B cell (primary cell): Measurements from ENCODE around the gene NFATC1. TPM values are rescaled to one million over a fixed set of nuclear protein-coding genes. Genes with fewer than 3 reads are reported as not detected.

ENCODE experiments used
- ATAC-seq: fragments of 200-7000 bp; cut with Tn5 transposase; one replicate; pipeline ENCODE4 v1.10.0; 2021; ENCODE audit warnings: low read depth, mild to moderate bottlenecking, moderate number of reproducible peaks, moderate library complexity
- CTCF ChIA-PET: fragments of 350-600 bp; sonication (Branson Sonifier 250); formaldehyde crosslinking; loops from one replicate; lab custom pipeline; 2021; ENCODE audit warnings: antibody characterized with exemption, inconsistent platforms; lab: Charles Lee
- POLR2A ChIA-PET: fragments of 350-600 bp; sonication (Branson Sonifier 250); formaldehyde crosslinking; loops from one replicate; lab custom pipeline; 2021; ENCODE audit warnings: antibody characterized with exemption; lab: Charles Lee
- DNase-seq: peaks from one replicate; pipeline ENCODE4 v3.0.0; 2013
- H2AFZ ChIP-seq: 2 replicates; pipeline ENCODE4 v1.6.1; 2012; ENCODE audit warnings: mild to moderate bottlenecking, low read depth, low read length; ENCODE audit not compliant: insufficient read depth, poor library complexity, severe bottlenecking
- H3K27ac ChIP-seq, 2 donors: 1 replicate in 1 of 2; 2 replicates in 1 of 2; pipeline ENCODE4 v1.5.1; 2012 to 2013; ENCODE audit warnings: low read length in 2 of 2, mild to moderate bottlenecking in 2 of 2, moderate library complexity in 1 of 2
- H3K27me3 ChIP-seq, 4 experiments: fragments of 200-600 bp in 1 of 4; sonication (generic) in 1 of 4; replicated peaks in 1 of 4; 1 replicate in 2 of 4; 2 replicates in 2 of 4; pipeline versions ENCODE4 v1.6.1 to v1.7.0; 2013 to 2016; ENCODE audit warnings: low read length in 3 of 4, mild to moderate bottlenecking in 2 of 4, mixed read lengths in 1 of 4, moderate library complexity in 1 of 4; ENCODE audit not compliant: insufficient read depth in 4 of 4, control insufficient read depth in 3 of 4; ENCODE audit errors: control extremely low read depth in 1 of 4
- H3K36me3 ChIP-seq, 2 experiments: replicated peaks in 1 of 2; 1 replicate in 1 of 2; 2 replicates in 1 of 2; pipeline versions ENCODE4 v1.6.1 to v1.7.1; 2013; ENCODE audit warnings: low read length in 1 of 2; ENCODE audit not compliant: insufficient read depth in 2 of 2, control insufficient read depth in 1 of 2; ENCODE audit errors: control extremely low read depth in 1 of 2, extremely low read depth in 1 of 2
- H3K4me1 ChIP-seq, 2 donors: fragments of 200-600 bp in 1 of 2; sonication (generic) in 1 of 2; 1 replicate in 1 of 2; 2 replicates in 1 of 2; pipeline versions ENCODE4 v1.5.1 to v1.6.1; 2013 to 2017; ENCODE audit warnings: low read length in 2 of 2; ENCODE audit not compliant: control insufficient read depth in 2 of 2, insufficient read depth in 2 of 2
- H3K4me2 ChIP-seq: replicated peaks from 2 replicates; pipeline ENCODE3; 2012; ENCODE audit warnings: mild to moderate bottlenecking, low read depth, low read length; ENCODE audit not compliant: poor library complexity, severe bottlenecking
- H3K4me3 ChIP-seq, 5 experiments: fragments of 200-600 bp in 1 of 5; sonication (generic) in 1 of 5; 1 replicate in 3 of 5; 2 replicates in 2 of 5; pipeline versions ENCODE4 v1.5.1 to v1.7.0; 2011 to 2016; ENCODE audit warnings: low read length in 4 of 5, mild to moderate bottlenecking in 4 of 5, low read depth in 2 of 5, control low read depth in 1 of 5, moderate library complexity in 1 of 5; ENCODE audit not compliant: insufficient read depth in 1 of 5; ENCODE audit errors: control extremely low read depth in 1 of 5, extremely low read depth in 1 of 5
- H3K79me2 ChIP-seq: fragments of 200-600 bp; sonication (generic); one replicate; pipeline ENCODE4 v1.6.0; 2016; ENCODE audit warnings: low read length; ENCODE audit not compliant: control insufficient read depth, insufficient read depth
- H3K9ac ChIP-seq: fragments of 200-600 bp; sonication (generic); 2 replicates; pipeline ENCODE4 v1.6.1; 2017; ENCODE audit warnings: mild to moderate bottlenecking, low read length, moderate library complexity
- H3K9me3 ChIP-seq, 3 donors: one replicate each; pipeline versions ENCODE4 v1.6.1 to v1.7.1; 2013; ENCODE audit warnings: low read length in 2 of 3; ENCODE audit not compliant: control insufficient read depth in 2 of 3, insufficient read depth in 1 of 3; ENCODE audit errors: control extremely low read depth in 1 of 3
- H4K20me1 ChIP-seq: 2 replicates; pipeline ENCODE4 v1.6.0; 2012; ENCODE audit warnings: mild to moderate bottlenecking, low read length; ENCODE audit not compliant: insufficient read depth, control insufficient read depth, poor library complexity, severe bottlenecking
- H3K27ac Mint-ChIP-seq: one replicate; pipeline ENCODE4 v1.8.0; 2021; ENCODE audit warnings: mixed read lengths
- H3K27me3 Mint-ChIP-seq: one replicate; pipeline ENCODE4 v1.8.0; 2021; ENCODE audit warnings: mixed read lengths
- H3K4me1 Mint-ChIP-seq: one replicate; pipeline ENCODE4 v1.8.0; 2021; ENCODE audit warnings: mixed read lengths
- H3K4me3 Mint-ChIP-seq: one replicate; pipeline ENCODE4 v1.8.0; 2021; ENCODE audit warnings: mixed read lengths
- H3K9me3 Mint-ChIP-seq: one replicate; pipeline ENCODE4 v1.8.0; 2022; ENCODE audit warnings: mixed read lengths; ENCODE audit not compliant: insufficient read depth
- CTCF ChIP-seq: fragments of 200-600 bp; IDR thresholded peaks from one replicate; pipeline ENCODE4 v1.8.0; 2022; ENCODE audit warnings: antibody characterized with exemption, mild to moderate bottlenecking
- EZH2 ChIP-seq: IDR thresholded peaks from 2 replicates; pipeline ENCODE4 v1.6.1; 2012; ENCODE audit warnings: borderline replicate concordance, low read depth, mild to moderate bottlenecking, moderate library complexity, low read length; ENCODE audit not compliant: insufficient read depth, poor library complexity, severe bottlenecking
- WGBS: methylation state at CpG from one replicate; pipeline ENCODE4 v1.1.5; 2013; ENCODE audit warnings: missing lambda C conversion rate; ENCODE audit not compliant: insufficient coverage; 5-methylcytosine and 5-hydroxymethylcytosine counted together
- intact Hi-C: fragments of 100-400 bp; cut with micrococcal nuclease; formaldehyde crosslinking; loops from one replicate; pipeline ENCODE4 v1.10.0; 2022
- polyA plus RNA-seq: library from polyadenylated mRNA; depleted of rRNA; stranded (reverse); fragments of >200 nt; gene quantifications from 2 replicates; pipeline ENCODE4 v1.2.3, GENCODE V29; 2012
- total RNA-seq, 2 donors: library from RNA; stranded (reverse); fragments of 120-200 nt in 1 of 2; gene quantifications; 1 replicate in 1 of 2; 2 replicates in 1 of 2; pipeline versions ENCODE4 v1.2.3 to v1.2.4, GENCODE V29; 2013 to 2022

NFATC1 gene
- total and polyA plus RNA-seq, 2 donors (not counting 1 experiment from before 2014, with no cell fraction given) = 32.2 to 108 TPM

DNA sequence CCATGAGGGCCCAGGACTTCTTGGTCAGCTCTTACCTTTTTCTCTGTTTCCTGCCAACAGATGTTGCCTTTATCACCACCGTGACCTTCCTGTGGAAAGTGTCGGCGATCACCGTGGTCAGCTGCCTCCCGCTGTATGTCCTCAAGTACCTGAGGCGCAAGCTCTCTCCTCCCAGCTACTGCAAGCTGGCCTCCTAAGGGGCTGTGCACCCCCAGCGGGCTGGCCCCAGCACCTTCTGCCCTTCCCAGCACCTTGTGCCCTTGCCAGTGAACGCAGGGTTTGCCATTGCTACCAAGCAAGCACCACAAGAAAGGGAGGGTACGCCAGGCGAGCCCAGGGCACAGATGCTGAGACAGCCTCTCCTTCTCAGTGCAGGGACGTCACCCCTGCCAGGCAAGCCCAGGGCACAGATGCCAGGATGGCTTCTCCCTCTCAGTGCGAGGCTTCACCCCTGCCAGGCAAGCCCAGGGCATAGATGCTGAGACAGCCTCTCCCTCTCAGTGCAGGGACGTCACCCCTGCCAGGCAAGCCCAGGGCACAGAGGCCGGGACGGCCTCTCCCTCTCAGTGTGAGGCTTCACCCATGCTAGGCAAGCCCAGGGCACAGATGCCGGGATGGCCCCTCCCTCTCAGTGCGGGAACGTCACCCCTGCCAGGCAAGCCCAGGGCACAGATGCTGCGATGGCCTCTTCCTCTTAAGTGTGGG is 18.4 kb upstream of the NFATC1 start:
- DNase-seq (no peak), ATAC-seq (no peak)
- ChIA-PET POLR2A (no interaction called here), CTCF (interaction anchor here (1.2 to 12.4 kb wide), 7 partner anchors 15 to 656 kb away, joined by 3 to 201 read pairs (median 31); no protein-coding TSS in a partner anchor)
- H4K20me1 ChIP-seq = peaks cover 10% of the 10 kb centered on the region
- peaks cover 0 to 12% of the 10 kb centered on the region in 2 experiments for H3K36me3 ChIP-seq
- H3K4me3 ChIP-seq = no peak overlapping the region
- Mint-ChIP-seq H3K4me3 (no peak overlapping the region), H3K27me3 (no peaks in the 10 kb centered on the region), H3K4me1 (peaks cover 23% of the 10 kb centered on the region), H3K27ac (no peak overlapping the region), H3K9me3 (no peaks in the 10 kb centered on the region)
- no peaks in the 10 kb centered on the region for H3K79me2 ChIP-seq
- no peaks in the 10 kb centered on the region for H3K9me3 ChIP-seq
- 91% methylated on average over 17 of the region's 19 CpGs for WGBS
- no peak overlapping the region for H3K4me2 ChIP-seq
- H3K27me3 ChIP-seq = no peaks in the 10 kb centered on the region
- TF ChIP-seq EZH2 = no peak
- no peak for TF ChIP-seq CTCF
- intact Hi-C loops = no loop called here
- H3K9ac ChIP-seq = no peak overlapping the region
- peaks cover 14 to 22% of the 10 kb centered on the region in 2 donors for H3K4me1 ChIP-seq
- no peak overlapping the region for H3K27ac ChIP-seq
- no peak overlapping the region for H2AFZ ChIP-seq
